NCI-H2081 treated with DMSO at 0.1 percent for 48 hours (cell line): ENCODE data around the gene COL4A6.

Source experiments
- DNase-seq: peaks from one replicate; lab custom pipeline; 2025; lab: John Stamatoyannopoulos, UW

COL4A6 gene

GRCh38 chrX:108216919-108217571, 221.2 kb downstream of the COL4A6 start:
- DNase-seq: no peak

- no peak for DNase-seq
Observed at GRCh38 chrX:108216405-108216804, 221.8 kb downstream of the COL4A6 start.

GRCh38 chrX:108211301-108211700, 226.9 kb downstream of the COL4A6 start:
- DNase-seq: no peak

GRCh38 chrX:108209006-108209554, 229.1 kb downstream of the COL4A6 start:
- DNase-seq: no peak

- no peak for DNase-seq
Observed at GRCh38 chrX:108203540-108203939, 234.7 kb downstream of the COL4A6 start.

- peak; percentile 37 for DNase-seq
Observed at GRCh38 chrX:108199691-108200090, 238.5 kb downstream of the COL4A6 start.

GRCh38 chrX:108199041-108199440, 239.2 kb downstream of the COL4A6 start:
- no peak for DNase-seq

- DNase-seq: no peak
Observed at GRCh38 chrX:108198420-108198819, 239.8 kb downstream of the COL4A6 start.

- DNase-seq: no peak
Observed at GRCh38 chrX:108186811-108187210, 251.4 kb downstream of the COL4A6 start.

GRCh38 chrX:108178143-108178498, 260.1 kb downstream of the COL4A6 start:
- no peak for DNase-seq

GRCh38 chrX:108177351-108178142, 260.7 kb downstream of the COL4A6 start:
- no peak for DNase-seq

GRCh38 chrX:108173874-108174273, 264.3 kb downstream of the COL4A6 start:
- DNase-seq: no peak

GRCh38 chrX:108171671-108172070, 266.6 kb downstream of the COL4A6 start:
- no peak for DNase-seq

GRCh38 chrX:108169768-108170167, 268.5 kb downstream of the COL4A6 start:
- DNase-seq: no peak

GRCh38 chrX:108168961-108169740, 269.1 kb downstream of the COL4A6 start:
- DNase-seq: no peak

GRCh38 chrX:108167211-108167872, 270.9 kb downstream of the COL4A6 start:
- no peak for DNase-seq

GRCh38 chrX:108165383-108166111, 272.7 kb downstream of the COL4A6 start:
- peak; percentile 25 for DNase-seq

- DNase-seq: peak; percentile 71
Observed at GRCh38 chrX:108163333-108164082, 274.7 kb downstream of the COL4A6 start.

- DNase-seq: no peak
Observed at GRCh38 chrX:108162265-108162664, 276.0 kb downstream of the COL4A6 start.

GRCh38 chrX:108160309-108160708, 277.9 kb downstream of the COL4A6 start:
- no peak for DNase-seq
